Dermis microvascular lymphatic vessel endothelial cell (primary cell): ENCODE data around the gene SPOCK2. TPM values are rescaled to one million over a fixed set of nuclear protein-coding genes. Genes with fewer than 3 reads are reported as not detected.

Experiments used
- DNase-seq, 2 donors: peaks; one replicate each; pipeline versions ENCODE4 v3.0.0 to v3.0.0-alpha.2; 2010; ENCODE audit warnings: low read depth in 2 of 2
- total RNA-seq: library from RNA; depleted of rRNA; stranded (reverse); fragments of >200 nt; gene quantifications from 2 replicates; pipeline ENCODE4 v1.2.1, GENCODE V29; 2014

SPOCK2 gene
- total RNA-seq, 1 donor from 2014 or later: 1.9 TPM

- peak in 1 of 2 donors; percentile 59 for DNase-seq
Observed at GRCh38 chr10:72058989-72059842, 29.1 kb downstream of the SPOCK2 start.

GRCh38 chr10:72058347-72058898 lies 29.9 kb downstream of the SPOCK2 start:
- DNase-seq: no peak

GRCh38 chr10:72056932-72057751 lies 31.2 kb downstream of the SPOCK2 start:
- DNase-seq: no peak

GRCh38 chr10:72056113-72056512 lies 32.2 kb downstream of the SPOCK2 start:
- no peak for DNase-seq

GRCh38 chr10:72053690-72054089 lies 34.7 kb downstream of the SPOCK2 start:
- no peak for DNase-seq

GRCh38 chr10:72050873-72051272 lies 37.5 kb downstream of the SPOCK2 start:
- no peak for DNase-seq

- DNase-seq: no peak
Observed at GRCh38 chr10:72049969-72050781, 38.2 kb downstream of the SPOCK2 start.

- no peak for DNase-seq
Observed at GRCh38 chr10:72049472-72049871, 38.9 kb downstream of the SPOCK2 start.

- DNase-seq: peak; percentile 88 to 91
Observed at GRCh38 chr10:72048450-72049124, 39.8 kb downstream of the SPOCK2 start.

GRCh38 chr10:72045586-72045985 lies 42.8 kb downstream of the SPOCK2 start:
- no peak for DNase-seq

GRCh38 chr10:72044417-72045041 lies 43.8 kb downstream of the SPOCK2 start:
- DNase-seq: peak; percentile 11 to 51

- no peak for DNase-seq
Observed at GRCh38 chr10:72043016-72043834, 45.1 kb downstream of the SPOCK2 start.

GRCh38 chr10:72041491-72041890 lies 46.9 kb downstream of the SPOCK2 start:
- DNase-seq: no peak

- no peak for DNase-seq
Observed at GRCh38 chr10:72039377-72039776, 49.0 kb downstream of the SPOCK2 start.

- no peak for DNase-seq
Observed at GRCh38 chr10:72038458-72039001, 49.8 kb downstream of the SPOCK2 start.

GRCh38 chr10:72037811-72038210 lies 50.5 kb downstream of the SPOCK2 start:
- no peak for DNase-seq

- DNase-seq: no peak
Observed at GRCh38 chr10:72037266-72037665, 51.1 kb downstream of the SPOCK2 start.

GRCh38 chr10:72035252-72035887 lies 53.0 kb downstream of the SPOCK2 start:
- no peak for DNase-seq

- no peak for DNase-seq
Observed at GRCh38 chr10:72034761-72035160, 53.6 kb downstream of the SPOCK2 start.
